Activated B cell treated with CpG ODN at 0.5 μM for 24 hours (primary cell): ENCODE results near the gene TTC7B. TPM values are rescaled to one million over a fixed set of nuclear protein-coding genes. Genes with fewer than 3 reads are reported as not detected.

Experiments
- ATAC-seq: fragments of 200-7000 bp; cut with Tn5 transposase; one replicate; pipeline ENCODE4 v1.10.0; 2021; ENCODE audit warnings: low read depth, mild to moderate bottlenecking, moderate library complexity
- CTCF ChIA-PET: fragments of 350-600 bp; sonication (Branson Sonifier 250); formaldehyde crosslinking; loops from one replicate; lab custom pipeline; 2021; ENCODE audit warnings: antibody characterized with exemption; lab: Charles Lee
- POLR2A ChIA-PET: fragments of 350-600 bp; sonication (Branson Sonifier 250); formaldehyde crosslinking; loops from one replicate; lab custom pipeline; 2021; ENCODE audit warnings: antibody characterized with exemption; lab: Charles Lee
- DNase-seq: peaks from one replicate; pipeline ENCODE4 v3.0.0; 2022
- H3K27ac Mint-ChIP-seq: one replicate; pipeline ENCODE4 v1.8.0; 2020; ENCODE audit warnings: mixed read lengths
- H3K27me3 Mint-ChIP-seq: one replicate; pipeline ENCODE4 v1.8.0; 2021; ENCODE audit warnings: mixed read lengths
- H3K36me3 Mint-ChIP-seq: one replicate; pipeline ENCODE4 v1.8.0; 2021; ENCODE audit warnings: low read depth, mixed read lengths
- H3K4me1 Mint-ChIP-seq: one replicate; pipeline ENCODE4 v1.8.0; 2021; ENCODE audit warnings: mixed read lengths
- H3K4me3 Mint-ChIP-seq: one replicate; pipeline ENCODE4 v1.8.0; 2020; ENCODE audit warnings: mild to moderate bottlenecking, mixed read lengths
- H3K9me3 Mint-ChIP-seq: one replicate; pipeline ENCODE4 v1.8.0; 2020; ENCODE audit warnings: mixed read lengths
- CTCF ChIP-seq: fragments of 200-600 bp; IDR thresholded peaks from one replicate; pipeline ENCODE4 v1.8.0; 2022; ENCODE audit warnings: antibody characterized with exemption, mild to moderate bottlenecking
- intact Hi-C: fragments of 100-400 bp; cut with micrococcal nuclease; formaldehyde crosslinking; loops from one replicate; pipeline ENCODE4 v1.15.1; 2024
- total RNA-seq: library from RNA; stranded (reverse); gene quantifications from 2 replicates; pipeline ENCODE4 v1.2.3, GENCODE V29; 2022

TTC7B gene
- total RNA-seq, 1 donor from 2014 or later: 1.9 TPM

GRCh38 chr14:90582166-90582565, 234.1 kb downstream of the TTC7B start:
- POLR2A ChIA-PET: no interaction called here
- ATAC-seq (no peak), DNase-seq (no peak)
- Mint-ChIP-seq H3K4me1 (no peaks in the 10 kb centered on the region), H3K9me3 (no peaks in the 10 kb centered on the region), H3K4me3 (no peak overlapping the region), H3K27ac (no peak overlapping the region), H3K27me3 (no peaks in the 10 kb centered on the region), H3K36me3 (no peaks in the 10 kb centered on the region)
- intact Hi-C loops: no loop called here
- TF ChIP-seq CTCF: no peak
- CTCF ChIA-PET: no interaction called here

GRCh38 chr14:90581745-90582144, 234.5 kb downstream of the TTC7B start:
- Mint-ChIP-seq H3K27ac (no peak overlapping the region), H3K9me3 (no peaks in the 10 kb centered on the region), H3K27me3 (no peaks in the 10 kb centered on the region), H3K4me3 (no peak overlapping the region), H3K4me1 (no peaks in the 10 kb centered on the region), H3K36me3 (no peaks in the 10 kb centered on the region)
- DNase-seq: no peak
- ChIA-PET CTCF (no interaction called here), POLR2A (no interaction called here)
- no peak for ATAC-seq
- intact Hi-C loops: no loop called here
- TF ChIP-seq CTCF: no peak

GRCh38 chr14:90580377-90581335, 235.6 kb downstream of the TTC7B start:
- Mint-ChIP-seq H3K36me3 (no peaks in the 10 kb centered on the region), H3K27me3 (no peaks in the 10 kb centered on the region), H3K4me1 (no peaks in the 10 kb centered on the region), H3K27ac (no peak overlapping the region), H3K9me3 (no peaks in the 10 kb centered on the region), H3K4me3 (no peak overlapping the region)
- intact Hi-C loops: no loop called here
- no peak for TF ChIP-seq CTCF
- CTCF ChIA-PET: no interaction called here
- DNase-seq (no peak), ATAC-seq (no peak)
- POLR2A ChIA-PET: no interaction called here

GRCh38 chr14:90579816-90580215, 236.4 kb downstream of the TTC7B start:
- H3K4me1 Mint-ChIP-seq: no peaks in the 10 kb centered on the region
- H3K27ac Mint-ChIP-seq: no peak overlapping the region
- no peaks in the 10 kb centered on the region for H3K36me3 Mint-ChIP-seq
- intact Hi-C loops: no loop called here
- no peaks in the 10 kb centered on the region for H3K9me3 Mint-ChIP-seq
- no peak overlapping the region for H3K4me3 Mint-ChIP-seq
- TF ChIP-seq CTCF: no peak
- ATAC-seq (no peak), DNase-seq (no peak)
- ChIA-PET POLR2A (no interaction called here), CTCF (no interaction called here)
- no peaks in the 10 kb centered on the region for H3K27me3 Mint-ChIP-seq

- no peaks in the 10 kb centered on the region for H3K9me3 Mint-ChIP-seq
- ChIA-PET CTCF (no interaction called here), POLR2A (no interaction called here)
- intact Hi-C loops: no loop called here
- no peak overlapping the region for H3K27ac Mint-ChIP-seq
- no peak for TF ChIP-seq CTCF
- DNase-seq (no peak), ATAC-seq (no peak)
- H3K4me1 Mint-ChIP-seq: no peaks in the 10 kb centered on the region
- no peaks in the 10 kb centered on the region for H3K36me3 Mint-ChIP-seq
- no peak overlapping the region for H3K4me3 Mint-ChIP-seq
- H3K27me3 Mint-ChIP-seq: no peaks in the 10 kb centered on the region
Measured at GRCh38 chr14:90579088-90579487, 237.1 kb downstream of the TTC7B start.
